HG03045 (cell line): ENCODE results near the gene YWHAH.

Experiments
- ATAC-seq: cut with Tn5 transposase; IDR thresholded peaks from one replicate; pipeline ENCODE4 v1.9.1; 2021; ENCODE audit warnings: mild to moderate bottlenecking, moderate library complexity; ENCODE audit not compliant: unreplicated experiment

Gene YWHAH

GRCh38 chr22:31922534-31922933 is 21.8 kb upstream of the YWHAH start:
- ATAC-seq, result no peak

GRCh38 chr22:31923136-31923535 is 21.2 kb upstream of the YWHAH start:
- ATAC-seq, result no peak

GRCh38 chr22:31923747-31924146 is 20.6 kb upstream of the YWHAH start:
- ATAC-seq, result no peak

GRCh38 chr22:31925056-31925455 is 19.3 kb upstream of the YWHAH start:
- no peak for ATAC-seq

GRCh38 chr22:31926024-31926423 is 18.3 kb upstream of the YWHAH start:
- no peak for ATAC-seq

- ATAC-seq, result no peak
Measured at GRCh38 chr22:31926969-31927368, 17.4 kb upstream of the YWHAH start.

- no peak for ATAC-seq
Measured at GRCh38 chr22:31927562-31927961, 16.8 kb upstream of the YWHAH start.

GRCh38 chr22:31929167-31929930 is 15.0 kb upstream of the YWHAH start:
- ATAC-seq, result no peak

- ATAC-seq, result no peak
Measured at GRCh38 chr22:31932863-31933262, 11.5 kb upstream of the YWHAH start.

- no peak for ATAC-seq
Measured at GRCh38 chr22:31933406-31933805, 10.9 kb upstream of the YWHAH start.

GRCh38 chr22:31933816-31934482 is 10.4 kb upstream of the YWHAH start:
- ATAC-seq, result no peak

GRCh38 chr22:31935961-31936635 is 8.2 kb upstream of the YWHAH start:
- no peak for ATAC-seq

GRCh38 chr22:31937341-31937740 is 7.0 kb upstream of the YWHAH start:
- ATAC-seq, result no peak

- ATAC-seq, result no peak
Measured at GRCh38 chr22:31938296-31938695, 6.0 kb upstream of the YWHAH start.

- ATAC-seq, result no peak
Measured at GRCh38 chr22:31940506-31940905, 3.8 kb upstream of the YWHAH start.

GRCh38 chr22:31942091-31942490 is 2.2 kb upstream of the YWHAH start:
- ATAC-seq, result no peak

- ATAC-seq, result no peak
Measured at GRCh38 chr22:31943206-31943977, 943 bp upstream of the YWHAH start.

- peak; percentile 33 for ATAC-seq
Measured at GRCh38 chr22:31944700-31945442, 536 bp downstream of the YWHAH start.

- ATAC-seq, result no peak
Measured at GRCh38 chr22:31945443-31945855, 1.1 kb downstream of the YWHAH start.

- ATAC-seq, result no peak
Measured at GRCh38 chr22:31945971-31946680, 1.8 kb downstream of the YWHAH start.
